H9 (cell line): ENCODE measurements around the gene RAB22A. TPM values are rescaled to one million over a fixed set of nuclear protein-coding genes. Genes with fewer than 3 reads are reported as not detected.

Experiments
- DNase-seq: peaks from one replicate; pipeline ENCODE4 v3.0.0-alpha.2; 2017
- H2AFZ ChIP-seq: one replicate; pipeline ENCODE4 v1.6.1; 2013; ENCODE audit warnings: mild to moderate bottlenecking, low read length, control low read depth, moderate library complexity
- H2AK5ac ChIP-seq: 2 replicates; pipeline ENCODE4 v1.6.1; 2013; ENCODE audit warnings: low read length, control low read depth, mixed read lengths; ENCODE audit not compliant: insufficient read length
- H2BK120ac ChIP-seq: one replicate; pipeline ENCODE4 v1.6.1; 2013; ENCODE audit warnings: low read depth, mild to moderate bottlenecking, low read length, control low read depth, inconsistent platforms; ENCODE audit not compliant: poor library complexity, severe bottlenecking
- H2BK12ac ChIP-seq: 2 replicates; pipeline ENCODE4 v1.6.1; 2013; ENCODE audit warnings: low read length, control low read depth, mixed read lengths, low read depth; ENCODE audit not compliant: insufficient read length
- H2BK15ac ChIP-seq: 2 replicates; pipeline ENCODE4 v1.6.1; 2013; ENCODE audit warnings: low read depth, low read length, control low read depth
- H2BK20ac ChIP-seq: one replicate; pipeline ENCODE4 v1.6.1; 2013; ENCODE audit warnings: low read depth, mild to moderate bottlenecking, low read length, control low read depth, inconsistent platforms; ENCODE audit not compliant: poor library complexity, severe bottlenecking
- H2BK5ac ChIP-seq: 2 replicates; pipeline ENCODE4 v1.6.1; 2013; ENCODE audit warnings: low read length, control low read depth, mixed read lengths; ENCODE audit not compliant: insufficient read length
- H3K14ac ChIP-seq: 2 replicates; pipeline ENCODE4 v1.6.1; 2013; ENCODE audit warnings: low read length, control low read depth; ENCODE audit not compliant: insufficient read depth
- H3K18ac ChIP-seq: 2 replicates; pipeline ENCODE4 v1.6.1; 2013; ENCODE audit warnings: low read depth, mild to moderate bottlenecking, mixed read lengths, low read length, control low read depth; ENCODE audit not compliant: insufficient read length
- H3K23ac ChIP-seq: 2 replicates; pipeline ENCODE4 v1.6.1; 2013; ENCODE audit warnings: low read length, control low read depth, mixed read lengths, low read depth; ENCODE audit not compliant: insufficient read length
- H3K23me2 ChIP-seq: 2 replicates; pipeline ENCODE4 v1.6.1; 2013; ENCODE audit warnings: low read depth, mild to moderate bottlenecking, mixed read lengths, low read length, control low read depth; ENCODE audit not compliant: insufficient read length, poor library complexity, severe bottlenecking
- H3K27ac ChIP-seq: 2 replicates; pipeline ENCODE4 v1.5.1; 2013; ENCODE audit warnings: low read length, control low read depth, mixed read lengths, low read depth; ENCODE audit not compliant: insufficient read length
- H3K27me3 ChIP-seq: 2 replicates; pipeline ENCODE4 v1.6.1; 2013; ENCODE audit warnings: low read length, control low read depth, inconsistent platforms; ENCODE audit not compliant: insufficient read depth
- H3K4ac ChIP-seq: 2 replicates; pipeline ENCODE4 v1.6.1; 2013; ENCODE audit warnings: low read depth, mild to moderate bottlenecking, control low read depth, inconsistent platforms, low read length, moderate library complexity
- H3K4me1 ChIP-seq: 2 replicates; pipeline ENCODE4 v1.6.1; 2013; ENCODE audit warnings: low read length, control low read depth, inconsistent platforms; ENCODE audit not compliant: insufficient read depth
- H3K4me2 ChIP-seq: 2 replicates; pipeline ENCODE4 v1.6.1; 2013; ENCODE audit warnings: low read length, control low read depth, mixed read lengths; ENCODE audit not compliant: insufficient read length, insufficient read depth
- H3K56ac ChIP-seq: 2 replicates; pipeline ENCODE4 v1.6.1; 2013; ENCODE audit warnings: low read depth, mild to moderate bottlenecking, mixed read lengths, low read length, control low read depth; ENCODE audit not compliant: insufficient read length
- H3K79me1 ChIP-seq: 2 replicates; pipeline ENCODE4 v1.6.1; 2013; ENCODE audit warnings: low read depth, mild to moderate bottlenecking, moderate library complexity, low read length, control low read depth, inconsistent platforms; ENCODE audit not compliant: insufficient read depth, poor library complexity, severe bottlenecking
- H3K79me2 ChIP-seq: 2 replicates; pipeline ENCODE4 v1.6.1; 2013; ENCODE audit warnings: low read length, control low read depth, inconsistent platforms; ENCODE audit not compliant: insufficient read depth
- H3K9ac ChIP-seq: 2 replicates; pipeline ENCODE4 v1.6.1; 2013; ENCODE audit warnings: low read length, control low read depth, mixed read lengths; ENCODE audit not compliant: insufficient read length; ENCODE audit errors: extremely low read depth
- H3K9me3 ChIP-seq: one replicate; pipeline ENCODE4 v1.6.1; 2013; ENCODE audit warnings: low read depth, low read length, inconsistent platforms; ENCODE audit not compliant: control insufficient read depth
- H3T11ph ChIP-seq: one replicate; pipeline ENCODE4 v1.6.1; 2013; ENCODE audit warnings: mild to moderate bottlenecking, low read length, control low read depth, inconsistent platforms
- H4K20me1 ChIP-seq: one replicate; pipeline ENCODE4 v1.6.1; 2013; ENCODE audit not compliant: control insufficient read depth, insufficient read length, insufficient read depth
- H4K5ac ChIP-seq: 2 replicates; pipeline ENCODE4 v1.6.1; 2013; ENCODE audit warnings: low read depth, mild to moderate bottlenecking, mixed read lengths, low read length, control low read depth; ENCODE audit not compliant: insufficient read length
- H4K8ac ChIP-seq: replicated peaks from 2 replicates; pipeline ENCODE4 v1.6.1; 2013; ENCODE audit warnings: low read length, control low read depth, mixed read lengths, low read depth; ENCODE audit not compliant: insufficient read length
- H4K91ac ChIP-seq: 2 replicates; pipeline ENCODE4 v1.6.1; 2013; ENCODE audit warnings: low read depth, mild to moderate bottlenecking, moderate library complexity, mixed read lengths, low read length, control low read depth; ENCODE audit not compliant: insufficient read length
- H3K27ac Mint-ChIP-seq, 3 experiments: 2 replicates in 2 of 3; 3 replicates in 1 of 3; pipeline ENCODE4 v1.8.0; 2020 to 2021; ENCODE audit warnings: mixed read lengths in 3 of 3, mild to moderate bottlenecking in 1 of 3, moderate library complexity in 1 of 3
- H3K27me3 Mint-ChIP-seq: 2 replicates; pipeline ENCODE4 v1.8.0; 2021; ENCODE audit warnings: low read depth, mild to moderate bottlenecking, moderate library complexity, mixed read lengths
- H3K36me3 Mint-ChIP-seq, 3 experiments: 2 replicates in 2 of 3; 3 replicates in 1 of 3; pipeline ENCODE4 v1.8.0; 2020 to 2021; ENCODE audit warnings: low read depth in 3 of 3, mixed read lengths in 3 of 3; ENCODE audit not compliant: insufficient read depth in 1 of 3
- H3K4me1 Mint-ChIP-seq, 2 experiments: 2 replicates each; pipeline ENCODE4 v1.8.0; 2020; ENCODE audit warnings: mixed read lengths in 2 of 2
- H3K4me3 Mint-ChIP-seq, 2 experiments: 2 replicates in 1 of 2; 3 replicates in 1 of 2; pipeline ENCODE4 v1.8.0; 2020 to 2021; ENCODE audit warnings: mild to moderate bottlenecking in 2 of 2, mixed read lengths in 2 of 2, moderate library complexity in 1 of 2
- H3K9me3 Mint-ChIP-seq, 2 experiments: 2 replicates in 1 of 2; 3 replicates in 1 of 2; pipeline ENCODE4 v1.8.0; 2020; ENCODE audit warnings: mild to moderate bottlenecking in 2 of 2, mixed read lengths in 2 of 2, moderate library complexity in 1 of 2
- CTCF ChIP-seq: fragments of 200-600 bp; sonication (generic); conservative IDR thresholded peaks from 3 replicates; pipeline ENCODE4 v1.8.0; 2021; ENCODE audit warnings: antibody characterized with exemption, mild to moderate bottlenecking
- WGBS: extraction: QIAGEN DNeasy Blood & Tissue Kit; methylation state at CpG from one replicate; pipeline ENCODE4 v1.1.7; 2013; ENCODE audit warnings: missing lambda C conversion rate, low lambda C conversion rate, mixed read lengths; ENCODE audit not compliant: insufficient read length; ENCODE audit errors: extremely low coverage; 5-methylcytosine and 5-hydroxymethylcytosine counted together
- total RNA-seq: library from RNA; stranded (reverse); gene quantifications from 2 replicates; pipeline ENCODE4 v1.2.1, GENCODE V29; 2021

RAB22A gene
- total RNA-seq, 1 experiment from 2014 or later: 6.3 TPM

- Mint-ChIP-seq H3K4me1 (no peaks in the 10 kb centered on the region), H3K27ac (no peak overlapping the region), H3K9me3 (no peaks in the 10 kb centered on the region), H3K27me3 (no peaks in the 10 kb centered on the region), H3K36me3 (peaks cover 3 to 23% (median 13%) of the 10 kb centered on the region in 3 experiments; a peak in 6 of 7 replicates), H3K4me3 (no peak overlapping the region)
- Histone ChIP-seq H3K79me2 (no peaks in the 10 kb centered on the region), H3K4ac (no peak overlapping the region), H2BK120ac (no peak overlapping the region), H2BK20ac (no peak overlapping the region), H3K79me1 (no peaks in the 10 kb centered on the region), H3K14ac (no peak overlapping the region), H3K4me2 (no peak overlapping the region), H2AK5ac (no peak overlapping the region), H3T11ph (no peak overlapping the region), H3K27ac (no peak overlapping the region), H3K23me2 (no peaks in the 10 kb centered on the region), H4K5ac (no peak overlapping the region), H3K23ac (no peak overlapping the region), H4K8ac (no peak overlapping the region), H4K91ac (no peak overlapping the region), H3K27me3 (no peaks in the 10 kb centered on the region; the same call in 1 of the 2 replicates), H3K9me3 (no peaks in the 10 kb centered on the region), H4K20me1 (no peaks in the 10 kb centered on the region), H2BK15ac (no peak overlapping the region), H3K4me1 (no peaks in the 10 kb centered on the region), H3K56ac (no peak overlapping the region), H2AFZ (no peak overlapping the region), H3K18ac (no peak overlapping the region), H3K9ac (no peak overlapping the region), H2BK12ac (no peak overlapping the region), H2BK5ac (no peak overlapping the region)
- no peak for DNase-seq
- TF ChIP-seq CTCF: no peak
- WGBS: no CpG with 5 or more reads among the region's 2 CpGs
Observed at GRCh38 chr20:58352468-58352867, 43.0 kb downstream of the RAB22A start.
